GM12878 (cell line): ENCODE data around the gene MST1R. TPM values are rescaled to one million over a fixed set of nuclear protein-coding genes. Genes with fewer than 3 reads are reported as not detected.
"Not testable (repeated sequence)": the region's sequence is repeated elsewhere in the genome, so short reads cannot be mapped to it uniquely, and the experiment has no call there.

Source experiments
- ATAC-seq: fragments of 200-7000 bp; cut with Tn5 transposase; 3 replicates; pipeline ENCODE4 v1.9.1; 2020; ENCODE audit warnings: mild to moderate bottlenecking, moderate library complexity
- BruUV-seq: library from RNA; stranded (reverse); fragments of 400-500 nt; replicated peaks from 2 replicates; lab custom pipeline; 2021; lab: Mats Ljungman, UMichigan
- CTCF ChIA-PET: fragments of 300-600 bp; sonication (Branson Sonifier 250); formaldehyde crosslinking; extraction: SDS; loops from one replicate; lab custom pipeline; 2021; ENCODE audit warnings: inconsistent platforms; lab: Yijun Ruan, JAX
- POLR2A ChIA-PET: fragments of 350-600 bp; formaldehyde crosslinking; extraction: SDS; loops from one replicate; lab custom pipeline; 2021; ENCODE audit warnings: inconsistent platforms; lab: Charles Lee
- RAD21 ChIA-PET: fragments of 300-600 bp; sonication (Branson Sonifier 250); formaldehyde crosslinking; loops from one replicate; lab custom pipeline; 2023; ENCODE audit warnings: antibody characterized with exemption; ENCODE audit not compliant: unreplicated experiment; lab: Charles Lee
- SMC1A ChIA-PET: fragments of 300-600 bp; sonication (Branson Sonifier 250); formaldehyde crosslinking; loops from one replicate; lab custom pipeline; 2023; ENCODE audit not compliant: unreplicated experiment, uncharacterized antibody; lab: Charles Lee
- DNase-seq: peaks from one replicate; pipeline ENCODE4 v3.0.0-alpha.2; 2011; ENCODE audit warnings: low read depth, low spot score
- FAIRE-seq: peaks from 3 replicates; lab custom pipeline; 2011; peaks lifted over from hg19 to GRCh38; lab: Jason Lieb, UNC
- H2AFZ ChIP-seq: 2 replicates; pipeline ENCODE4 v1.6.0; 2011; ENCODE audit warnings: low read depth, low read length, control low read depth; ENCODE audit not compliant: control insufficient read depth
- H3K27ac ChIP-seq: 2 replicates; pipeline ENCODE4 v1.5.1; 2011; ENCODE audit warnings: control low read depth; ENCODE audit not compliant: control insufficient read depth, insufficient read depth
- H3K27me3 ChIP-seq, 2 experiments: replicated peaks in 1 of 2; 2 replicates each; pipeline versions ENCODE4 v1.6.0 to v1.6.1; 2011; ENCODE audit warnings: low read length in 1 of 2; ENCODE audit not compliant: control insufficient read depth in 2 of 2, insufficient read depth in 2 of 2
- H3K36me3 ChIP-seq, 2 experiments: 2 replicates each; pipeline ENCODE4 v1.5.1; 2011; ENCODE audit warnings: low read length in 1 of 2; ENCODE audit not compliant: control insufficient read depth in 2 of 2, insufficient read depth in 2 of 2
- H3K4me1 ChIP-seq: 2 replicates; pipeline ENCODE4 v1.6.1; 2011; ENCODE audit warnings: mild to moderate bottlenecking, low read length, moderate library complexity, mixed read lengths; ENCODE audit not compliant: control insufficient read depth, insufficient read depth
- H3K4me2 ChIP-seq: 2 replicates; pipeline ENCODE4 v1.6.0; 2011; ENCODE audit warnings: control low read depth; ENCODE audit not compliant: control insufficient read depth, insufficient read depth
- H3K4me3 ChIP-seq: fragments of 200-600 bp; sonication (generic); 2 replicates; pipeline ENCODE4 v1.5.1; 2016
- H3K79me2 ChIP-seq: 2 replicates; pipeline ENCODE4 v1.6.0; 2011; ENCODE audit warnings: low read length; ENCODE audit not compliant: control insufficient read depth, insufficient read depth
- H3K9ac ChIP-seq: 2 replicates; pipeline ENCODE4 v1.8.0; 2011; ENCODE audit warnings: low read length, control low read depth, mixed read lengths; ENCODE audit not compliant: control insufficient read depth, insufficient read depth
- H3K9me3 ChIP-seq: replicated peaks from 3 replicates; pipeline ENCODE4 v1.5.1; 2011; ENCODE audit warnings: mild to moderate bottlenecking, low read length; ENCODE audit not compliant: control insufficient read depth, insufficient read depth
- H4K20me1 ChIP-seq: 2 replicates; pipeline ENCODE4 v1.6.0; 2011; ENCODE audit not compliant: control insufficient read depth, insufficient read depth
- RUNX3 ChIP-seq: IDR thresholded peaks from 2 replicates; pipeline ENCODE4 v1.6.1; 2012; ENCODE audit warnings: low read length, inconsistent platforms
- SPI1 ChIP-seq: IDR thresholded peaks from 2 replicates; pipeline ENCODE4 v1.6.1; 2011; ENCODE audit warnings: low read depth, mild to moderate bottlenecking, low read length, moderate library complexity, borderline replicate concordance; ENCODE audit not compliant: insufficient read depth
- WGBS: methylation state at CpG from one replicate; pipeline ENCODE4 v1.1.6; 2016; ENCODE audit warnings: low lambda C conversion rate; ENCODE audit not compliant: insufficient replicate concordance, insufficient coverage; ENCODE audit errors: missing lambda C conversion rate; 5-methylcytosine and 5-hydroxymethylcytosine counted together
- in situ Hi-C: fragments of 300-500 bp; cut with MboI; formaldehyde crosslinking; loops from 9 replicates; pipeline ENCODE4 v1.14.3; 2018; ENCODE audit warnings: mixed read lengths
- intact Hi-C: fragments of 100-400 bp; cut with micrococcal nuclease; formaldehyde crosslinking; loops from one replicate; pipeline ENCODE4 v1.14.2; 2022; ENCODE audit not compliant: unreplicated experiment
- polyA plus RNA-seq, 11 experiments: library from polyadenylated mRNA; depleted of rRNA in 4 of 11; unstranded in 6 of 11; stranded (reverse) in 5 of 11; fragments of >200 nt; fragmentation: Nextera tagmentation in 4 of 11; fragmentation: Illumina TruSeq in 1 of 11; extraction: Ambion mirVana in 4 of 11; extraction: Trizol in 1 of 11; gene quantifications; 1 replicate in 1 of 11; 2 replicates in 10 of 11; pipeline versions ENCODE4 v1.2.1 to v1.2.3, GENCODE V29; 2011 to 2016; ENCODE audit warnings: inconsistent platforms in 2 of 11, missing spikeins in 2 of 11, low read depth in 1 of 11
- total RNA-seq, 4 experiments: library from RNA; depleted of rRNA in 3 of 4; stranded (reverse); fragments of >200 nt in 3 of 4; fragmentation: Illumina TruSeq in 1 of 4; extraction: Trizol in 1 of 4; gene quantifications; 2 replicates each; pipeline versions ENCODE4 v1.2.1 to v1.2.3, GENCODE V29; 2013 to 2021

MST1R gene
- total and polyA plus RNA-seq, 10 of the 15 experiments (the other 5 are each of a cell fraction or from before 2014, with no cell fraction given) = 0.40 to 5.6 (median 1.2) TPM

- TF ChIP-seq SPI1 (peak; percentile 77; the same call in 1 of the 2 replicates), RUNX3 (no peak)
- TF ChIP-seq, all 136 proteins: peak for 9
Measured at GRCh38 chr3:49906073-49906743, 2.5 kb upstream of the MST1R start (continued).

GRCh38 chr3:49904448-49904847 is 775 bp upstream of the MST1R start:
- H3K36me3 ChIP-seq, H4K20me1 ChIP-seq, H2AFZ ChIP-seq, H3K9ac ChIP-seq, H3K9me3 ChIP-seq, in situ Hi-C loops, ATAC-seq, H3K79me2 ChIP-seq, intact Hi-C loops, FAIRE-seq, H3K27me3 ChIP-seq, DNase-seq: not testable (repeated sequence)
- ChIA-PET RAD21 (interaction anchor here (2.5 to 3.3 kb wide), 2 partner anchors 65 to 101 kb away, joined by 19 to 33 read pairs; partner anchors contain the start of gene INKA1), CTCF (interaction anchor here (1.2 to 8.4 kb wide), 3 partner anchors 64 to 184 kb away, joined by 4 to 70 read pairs (median 59); partner anchors contain the start of gene INKA1), POLR2A (interaction anchor here (0.6 kb wide), 1 partner anchor 65 kb away, joined by 3 read pairs; no protein-coding TSS in a partner anchor), SMC1A (interaction anchor here (0.7 to 1.4 kb wide), 2 partner anchors 65 to 100 kb away, joined by 4 read pairs; no protein-coding TSS in a partner anchor)
- peak overlapping the region; percentile 52; the same call in 1 of the 2 replicates for H3K27ac ChIP-seq
- H3K4me3 ChIP-seq = peak overlapping the region; percentile 60; the same call in 1 of the 2 replicates
- BruUV-seq = TSS peak; percentile 94
- peaks cover 25% of the 10 kb centered on the region for H3K4me1 ChIP-seq
- WGBS = 93% methylated on average over 12 of the region's 13 CpGs
- H3K4me2 ChIP-seq = peak overlapping the region; percentile 51
